NCI-H2171 treated with DMSO at 0.1 percent for 48 hours (cell line): ENCODE data around the gene SLC13A3.

Source experiments
- DNase-seq: peaks from one replicate; lab custom pipeline; 2025; lab: John Stamatoyannopoulos, UW

SLC13A3 gene

GRCh38 chr20:46636514-46636913 is 14.7 kb downstream of the SLC13A3 start:
- DNase-seq: no peak

- no peak for DNase-seq
Observed at GRCh38 chr20:46635514-46636136, 15.6 kb downstream of the SLC13A3 start.

- no peak for DNase-seq
Observed at GRCh38 chr20:46634528-46634927, 16.7 kb downstream of the SLC13A3 start.

- DNase-seq: no peak
Observed at GRCh38 chr20:46631874-46632446, 19.3 kb downstream of the SLC13A3 start.

GRCh38 chr20:46631212-46631869 is 19.9 kb downstream of the SLC13A3 start:
- no peak for DNase-seq

- no peak for DNase-seq
Observed at GRCh38 chr20:46630306-46630705, 21.0 kb downstream of the SLC13A3 start.

GRCh38 chr20:46629341-46629740 is 21.9 kb downstream of the SLC13A3 start:
- DNase-seq: no peak

GRCh38 chr20:46627234-46627633 is 24.0 kb downstream of the SLC13A3 start:
- DNase-seq: no peak

GRCh38 chr20:46626758-46627157 is 24.5 kb downstream of the SLC13A3 start:
- no peak for DNase-seq

GRCh38 chr20:46625875-46626373 is 25.3 kb downstream of the SLC13A3 start:
- no peak for DNase-seq

- no peak for DNase-seq
Observed at GRCh38 chr20:46624946-46625345, 26.3 kb downstream of the SLC13A3 start.

GRCh38 chr20:46622165-46622564 is 29.1 kb downstream of the SLC13A3 start:
- DNase-seq: peak; percentile 17

GRCh38 chr20:46621492-46621891 is 29.8 kb downstream of the SLC13A3 start:
- DNase-seq: no peak

GRCh38 chr20:46619445-46619844 is 31.8 kb downstream of the SLC13A3 start:
- DNase-seq: no peak

GRCh38 chr20:46618316-46619100 is 32.8 kb downstream of the SLC13A3 start:
- DNase-seq: no peak

GRCh38 chr20:46614503-46614902 is 36.8 kb downstream of the SLC13A3 start:
- DNase-seq: peak; percentile 56

- DNase-seq: no peak
Observed at GRCh38 chr20:46610145-46610544, 41.1 kb downstream of the SLC13A3 start.

GRCh38 chr20:46609043-46609442 is 42.2 kb downstream of the SLC13A3 start:
- no peak for DNase-seq

- no peak for DNase-seq
Observed at GRCh38 chr20:46607849-46608497, 43.3 kb downstream of the SLC13A3 start.

- DNase-seq: no peak
Observed at GRCh38 chr20:46607191-46607848, 43.9 kb downstream of the SLC13A3 start.

GRCh38 chr20:46606817-46607190 is 44.5 kb downstream of the SLC13A3 start:
- DNase-seq: no peak
